Measurements from ENCODE around the gene MED10.

MED10 gene

DNA sequence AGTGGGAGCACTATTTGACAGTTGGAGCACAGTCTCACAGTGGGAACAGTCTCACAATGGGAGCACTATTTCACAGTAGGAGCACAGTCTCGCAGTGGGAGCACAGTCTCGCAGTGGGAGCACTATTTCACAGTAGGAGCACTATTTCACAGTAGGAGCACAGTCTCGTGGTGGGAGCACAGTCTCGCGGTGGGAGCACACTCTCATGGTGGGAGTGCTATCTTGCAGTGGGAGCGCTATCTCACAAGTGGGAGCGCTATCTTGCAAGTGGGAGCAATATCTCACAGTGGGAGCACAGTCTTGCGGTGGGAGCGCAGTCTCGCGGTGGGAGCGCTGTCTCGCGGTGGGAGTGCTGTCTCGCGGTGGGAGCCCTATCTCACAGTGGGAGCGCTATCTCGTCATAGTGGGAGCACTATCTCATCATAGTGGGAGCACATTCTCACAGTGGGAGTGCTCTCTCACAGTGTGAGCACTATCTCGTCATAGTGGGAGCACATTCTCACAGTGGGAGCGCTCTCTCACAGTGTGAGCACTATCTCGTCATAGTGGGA lies 56.1 kb downstream of the MED10 start:
- Histone ChIP-seq H3K4me3 (ENCODE audit: extremely low read depth, insufficient read depth, low read length, poor library complexity, severe bottlenecking) (no peak overlapping the region), H3K36me3 (ENCODE audit: control insufficient read depth, insufficient read depth, low read length) (no peaks in the 10 kb centered on the region), H3K9me3 (ENCODE audit: control insufficient read depth, low read length) (peaks cover 3% of the 10 kb centered on the region), H3K27ac (ENCODE audit: low read depth, low read length, severe bottlenecking) (no peak overlapping the region), H3K4me1 (ENCODE audit: control insufficient read depth, insufficient read depth, low read length, poor library complexity, severe bottlenecking) (no peaks in the 10 kb centered on the region)
- WGBS, 2 experiments (ENCODE audit: insufficient coverage in 2 of 2) = 90 to 93% methylated on average over 21 of the region's 21 CpGs

All from mesodermal cell (in vitro differentiated cells).